Breast epithelium (tissue), 4 donors: Measurements from ENCODE around the gene MYO1G. TPM values are rescaled to one million over a fixed set of nuclear protein-coding genes. Genes with fewer than 3 reads are reported as not detected.
"Not testable (repeated sequence)": the region's sequence is repeated elsewhere in the genome, so short reads cannot be mapped to it uniquely, and the experiment has no call there.

Experiments used
- DNase-seq, 2 donors: peaks; one replicate each; pipeline ENCODE4 v3.0.0-alpha.2; 2019; ENCODE audit warnings: low spot score in 2 of 2
- H3K27ac ChIP-seq, 2 donors: fragments of 200-600 bp; sonication (generic) in 1 of 2; one replicate each; pipeline ENCODE4 v1.5.1; 2016 to 2019; ENCODE audit warnings: mild to moderate bottlenecking in 1 of 2
- H3K27me3 ChIP-seq, 2 donors: fragments of 200-600 bp; sonication (generic) in 1 of 2; one replicate each; pipeline versions ENCODE4 v1.5.1 to v1.6.0; 2017 to 2019; ENCODE audit warnings: control low read depth in 1 of 2, mild to moderate bottlenecking in 1 of 2
- H3K36me3 ChIP-seq: fragments of 200-600 bp; one replicate; pipeline ENCODE4 v1.5.1; 2019
- H3K4me1 ChIP-seq, 2 donors: fragments of 200-600 bp; sonication (generic); one replicate each; pipeline ENCODE4 v1.5.1; 2016 to 2019; ENCODE audit warnings: control low read depth in 1 of 2
- H3K4me3 ChIP-seq, 3 donors: fragments of 200-600 bp; sonication (generic); 1 replicate in 2 of 3; 2 replicates in 1 of 3; pipeline ENCODE4 v1.5.1; 2016 to 2019; ENCODE audit warnings: mild to moderate bottlenecking in 3 of 3, moderate library complexity in 2 of 3
- H3K9me3 ChIP-seq, 2 donors: fragments of 200-600 bp; sonication (generic) in 1 of 2; one replicate each; pipeline ENCODE4 v1.5.1; 2016 to 2019; ENCODE audit warnings: control low read depth in 1 of 2
- CTCF ChIP-seq, 3 donors: fragments of 450-650 bp; IDR thresholded peaks; one replicate each; pipeline ENCODE4 v1.5.1; 2016 to 2017; ENCODE audit warnings: antibody characterized with exemption in 3 of 3, mild to moderate bottlenecking in 3 of 3, moderate library complexity in 3 of 3
- POLR2A ChIP-seq: fragments of 450-650 bp; IDR thresholded peaks from one replicate; pipeline ENCODE4 v1.6.1; 2016; ENCODE audit warnings: antibody characterized with exemption, mild to moderate bottlenecking, moderate library complexity
- POLR2AphosphoS5 ChIP-seq, 3 donors: sonication (generic); formaldehyde crosslinking; IDR thresholded peaks; one replicate each; pipeline ENCODE4 v1.6.1; 2017; ENCODE audit warnings: antibody characterized with exemption in 3 of 3
- intact Hi-C: fragments of 100-400 bp; cut with DNase I; formaldehyde crosslinking; loops from one replicate; pipeline ENCODE4 v1.15.1; 2023; ENCODE audit warnings: low total_unique reads
- total RNA-seq, 3 donors: library from RNA; depleted of rRNA; stranded (reverse); fragments of >200 nt; gene quantifications; one replicate each; pipeline ENCODE4 v1.1.0, GENCODE V29; 2016

Gene MYO1G
- total RNA-seq, 3 donors from 2014 or later, result 2.0 to 2.9 (median 2.2) TPM

GRCh38 chr7:45026013-45026412 lies 47.2 kb upstream of the MYO1G start:
- no peaks in the 10 kb centered on the region for H3K36me3 ChIP-seq
- no peaks in the 10 kb centered on the region for H3K4me1 ChIP-seq
- H3K27ac ChIP-seq, result no peak overlapping the region
- no peaks in the 10 kb centered on the region for H3K27me3 ChIP-seq
- peaks cover 0 to 4% of the 10 kb centered on the region in 2 donors for H3K9me3 ChIP-seq
- DNase-seq, result no peak
- no peak for TF ChIP-seq CTCF (IDR thresholded peaks at IDR 0.05)
- no peak for TF ChIP-seq POLR2AphosphoS5 (IDR thresholded peaks at IDR 0.05)
- no peak for TF ChIP-seq POLR2A
- H3K4me3 ChIP-seq, result no peak overlapping the region
- intact Hi-C loops, result no loop called here

GRCh38 chr7:45025473-45025872 lies 46.7 kb upstream of the MYO1G start:
- H3K27me3 ChIP-seq, H3K4me3 ChIP-seq, H3K9me3 ChIP-seq, intact Hi-C loops, H3K27ac ChIP-seq, H3K36me3 ChIP-seq, DNase-seq, H3K4me1 ChIP-seq: not testable (repeated sequence)

- peaks cover 0 to 4% of the 10 kb centered on the region in 2 donors for H3K9me3 ChIP-seq
- intact Hi-C loops, result no loop called here
- no peak for DNase-seq
These were observed 45.4 kb upstream of the MYO1G start for GRCh38 chr7:45024126-45024744.

GRCh38 chr7:45021604-45022296 lies 42.9 kb upstream of the MYO1G start:
- no peaks in the 10 kb centered on the region for H3K27me3 ChIP-seq
- H3K4me1 ChIP-seq, result no peaks in the 10 kb centered on the region
- intact Hi-C loops, result no loop called here
- no peak for DNase-seq
- H3K4me3 ChIP-seq, result no peak overlapping the region
- peaks cover 0 to 4% of the 10 kb centered on the region in 2 donors for H3K9me3 ChIP-seq
- TF ChIP-seq CTCF (IDR thresholded peaks at IDR 0.05) (no peak), POLR2A (no peak), POLR2AphosphoS5 (IDR thresholded peaks at IDR 0.05) (no peak)
- H3K36me3 ChIP-seq, result no peaks in the 10 kb centered on the region
- H3K27ac ChIP-seq, result no peak overlapping the region

More at GRCh38 chr7:45024126-45024744, 45.4 kb upstream of the MYO1G start:
- Histone ChIP-seq H3K27me3 (no peaks in the 10 kb centered on the region), H3K36me3 (no peaks in the 10 kb centered on the region), H3K4me3 (no peak overlapping the region), H3K27ac (no peak overlapping the region), H3K4me1 (no peaks in the 10 kb centered on the region)
- TF ChIP-seq POLR2AphosphoS5 (IDR thresholded peaks at IDR 0.05) (no peak), CTCF (IDR thresholded peaks at IDR 0.05) (no peak), POLR2A (no peak)

- no peak for DNase-seq
- H3K27ac ChIP-seq, result no peak overlapping the region
- TF ChIP-seq POLR2AphosphoS5 (IDR thresholded peaks at IDR 0.05), result no peak
- no peak for TF ChIP-seq POLR2A
- no peak for TF ChIP-seq CTCF (IDR thresholded peaks at IDR 0.05)
- H3K36me3 ChIP-seq, result no peaks in the 10 kb centered on the region
- peaks cover 0 to 4% of the 10 kb centered on the region in 2 donors for H3K9me3 ChIP-seq
- H3K4me3 ChIP-seq, result no peak overlapping the region
- intact Hi-C loops, result no loop called here
- no peaks in the 10 kb centered on the region for H3K4me1 ChIP-seq
- H3K27me3 ChIP-seq, result no peaks in the 10 kb centered on the region
These were observed 42.1 kb upstream of the MYO1G start for GRCh38 chr7:45020915-45021314.
